Osteoblast (primary cell): ENCODE measurements around the gene LGMN. TPM values are rescaled to one million over a fixed set of nuclear protein-coding genes. Genes with fewer than 3 reads are reported as not detected.
"Not testable (repeated sequence)": the region's sequence is repeated elsewhere in the genome, so short reads cannot be mapped to it uniquely, and the experiment has no call there.

Experiments used
- DNase-seq: peaks from one replicate; pipeline ENCODE4 v3.0.0; 2011; ENCODE audit warnings: low spot score, mixed read lengths; ENCODE audit not compliant: insufficient read length; ENCODE audit errors: missing footprints
- H2AFZ ChIP-seq: 2 replicates; pipeline ENCODE4 v1.6.0; 2011; ENCODE audit warnings: mild to moderate bottlenecking, low read length
- H3K27ac ChIP-seq: 2 replicates; pipeline ENCODE4 v1.5.1; 2011; ENCODE audit warnings: mild to moderate bottlenecking, low read depth, low read length, moderate library complexity
- H3K27me3 ChIP-seq: 2 replicates; pipeline ENCODE4 v1.6.0; 2012; ENCODE audit warnings: mild to moderate bottlenecking, control low read depth, inconsistent platforms, low read length, moderate library complexity; ENCODE audit not compliant: insufficient read depth
- H3K36me3 ChIP-seq: 2 replicates; pipeline ENCODE4 v1.5.1; 2011; ENCODE audit warnings: mild to moderate bottlenecking, low read length, control low read depth, moderate library complexity; ENCODE audit not compliant: insufficient read depth
- H3K4me1 ChIP-seq: 2 replicates; pipeline ENCODE4 v1.5.1; 2011; ENCODE audit warnings: mild to moderate bottlenecking, low read length, control low read depth, moderate library complexity; ENCODE audit not compliant: insufficient read depth
- H3K4me2 ChIP-seq: 2 replicates; pipeline ENCODE4 v1.6.0; 2011; ENCODE audit warnings: mild to moderate bottlenecking, low read length; ENCODE audit not compliant: insufficient read depth
- H3K4me3 ChIP-seq: fragments of 200-600 bp; sonication (generic); 3 replicates; pipeline ENCODE4 v1.5.1; 2012; ENCODE audit warnings: mild to moderate bottlenecking, low read length, inconsistent platforms; ENCODE audit not compliant: insufficient read depth
- H3K79me2 ChIP-seq: 2 replicates; pipeline ENCODE4 v1.6.0; 2012; ENCODE audit warnings: mild to moderate bottlenecking, low read length, control low read depth, inconsistent platforms; ENCODE audit not compliant: insufficient read depth
- H3K9me3 ChIP-seq: 2 replicates; pipeline ENCODE4 v1.5.1; 2011; ENCODE audit warnings: low read depth, low read length, control low read depth
- H4K20me1 ChIP-seq: 2 replicates; pipeline ENCODE4 v1.6.0; 2012; ENCODE audit warnings: mild to moderate bottlenecking, low read length, control low read depth; ENCODE audit not compliant: insufficient read depth
- total RNA-seq: library from RNA; depleted of rRNA; stranded (reverse); fragments of >200 nt; gene quantifications from 2 replicates; pipeline ENCODE4 v1.2.3, GENCODE V29; 2012
- TF ChIP-seq, protein P1 (sequence below): IDR thresholded peaks from 2 replicates; pipeline ENCODE4 v1.5.1; 2011; ENCODE audit warnings: mild to moderate bottlenecking, low read depth, low read length, moderate library complexity; ENCODE audit errors: extremely low read depth

The LGMN gene
- total RNA-seq, 1 donor = 89.4 TPM

DNA sequence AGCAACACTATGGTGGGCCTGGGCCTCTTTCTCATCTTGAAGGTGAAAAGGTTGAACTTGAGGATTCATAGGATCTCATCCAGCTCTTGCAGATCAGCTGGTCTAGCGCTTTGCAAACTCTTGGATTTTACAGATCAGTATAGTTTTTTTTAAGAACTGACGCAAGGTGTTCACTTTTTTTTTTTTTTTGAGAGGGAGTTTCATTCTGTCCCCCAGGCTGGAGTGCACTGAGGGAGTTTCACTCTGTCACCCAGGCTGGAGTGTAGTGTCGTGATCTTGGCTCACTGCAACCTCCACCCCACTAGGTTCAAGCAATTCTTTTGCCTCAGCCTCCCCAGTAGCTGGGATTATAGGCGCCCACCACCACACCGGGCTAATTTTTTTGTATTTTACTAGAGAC lies 20.4 kb upstream of the LGMN start:
- TF ChIP-seq, protein P1, sequence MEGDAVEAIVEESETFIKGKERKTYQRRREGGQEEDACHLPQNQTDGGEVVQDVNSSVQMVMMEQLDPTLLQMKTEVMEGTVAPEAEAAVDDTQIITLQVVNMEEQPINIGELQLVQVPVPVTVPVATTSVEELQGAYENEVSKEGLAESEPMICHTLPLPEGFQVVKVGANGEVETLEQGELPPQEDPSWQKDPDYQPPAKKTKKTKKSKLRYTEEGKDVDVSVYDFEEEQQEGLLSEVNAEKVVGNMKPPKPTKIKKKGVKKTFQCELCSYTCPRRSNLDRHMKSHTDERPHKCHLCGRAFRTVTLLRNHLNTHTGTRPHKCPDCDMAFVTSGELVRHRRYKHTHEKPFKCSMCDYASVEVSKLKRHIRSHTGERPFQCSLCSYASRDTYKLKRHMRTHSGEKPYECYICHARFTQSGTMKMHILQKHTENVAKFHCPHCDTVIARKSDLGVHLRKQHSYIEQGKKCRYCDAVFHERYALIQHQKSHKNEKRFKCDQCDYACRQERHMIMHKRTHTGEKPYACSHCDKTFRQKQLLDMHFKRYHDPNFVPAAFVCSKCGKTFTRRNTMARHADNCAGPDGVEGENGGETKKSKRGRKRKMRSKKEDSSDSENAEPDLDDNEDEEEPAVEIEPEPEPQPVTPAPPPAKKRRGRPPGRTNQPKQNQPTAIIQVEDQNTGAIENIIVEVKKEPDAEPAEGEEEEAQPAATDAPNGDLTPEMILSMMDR = no peak

DNA sequence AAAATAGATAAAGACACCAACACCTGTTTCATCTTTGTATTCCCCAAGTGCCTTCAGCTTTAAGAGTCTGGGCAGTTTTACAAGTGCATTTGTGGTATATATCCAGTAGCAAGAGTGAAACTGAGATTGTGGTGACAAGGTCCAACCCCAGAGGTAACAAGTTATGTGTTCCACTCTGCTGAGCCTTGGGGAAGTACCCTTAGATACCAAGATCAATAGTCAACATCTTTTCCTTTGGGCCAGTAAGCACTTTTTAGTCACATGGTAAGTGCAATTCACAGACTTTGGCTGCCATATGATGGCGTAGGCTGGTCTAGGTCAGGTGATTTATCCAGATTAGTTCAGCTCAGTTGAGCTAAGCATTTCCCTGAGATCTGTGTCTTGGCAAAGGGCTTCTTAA lies 19.8 kb upstream of the LGMN start:
- not testable (repeated sequence) for H3K36me3 ChIP-seq, H3K9me3 ChIP-seq, H4K20me1 ChIP-seq, H3K27ac ChIP-seq, H3K79me2 ChIP-seq, H3K27me3 ChIP-seq, H3K4me2 ChIP-seq, DNase-seq, H3K4me1 ChIP-seq, H3K4me3 ChIP-seq, H2AFZ ChIP-seq

More for the DNA sequence above, 20.4 kb upstream of the LGMN start:
- Histone ChIP-seq H3K36me3 (no peaks in the 10 kb centered on the region), H4K20me1 (no peaks in the 10 kb centered on the region), H3K4me3 (no peak overlapping the region), H2AFZ (no peak overlapping the region), H3K27me3 (peaks cover 5% of the 10 kb centered on the region), H3K27ac (no peak overlapping the region), H3K9me3 (no peaks in the 10 kb centered on the region), H3K79me2 (no peaks in the 10 kb centered on the region), H3K4me1 (no peaks in the 10 kb centered on the region), H3K4me2 (no peak overlapping the region)
- DNase-seq = no peak

DNA sequence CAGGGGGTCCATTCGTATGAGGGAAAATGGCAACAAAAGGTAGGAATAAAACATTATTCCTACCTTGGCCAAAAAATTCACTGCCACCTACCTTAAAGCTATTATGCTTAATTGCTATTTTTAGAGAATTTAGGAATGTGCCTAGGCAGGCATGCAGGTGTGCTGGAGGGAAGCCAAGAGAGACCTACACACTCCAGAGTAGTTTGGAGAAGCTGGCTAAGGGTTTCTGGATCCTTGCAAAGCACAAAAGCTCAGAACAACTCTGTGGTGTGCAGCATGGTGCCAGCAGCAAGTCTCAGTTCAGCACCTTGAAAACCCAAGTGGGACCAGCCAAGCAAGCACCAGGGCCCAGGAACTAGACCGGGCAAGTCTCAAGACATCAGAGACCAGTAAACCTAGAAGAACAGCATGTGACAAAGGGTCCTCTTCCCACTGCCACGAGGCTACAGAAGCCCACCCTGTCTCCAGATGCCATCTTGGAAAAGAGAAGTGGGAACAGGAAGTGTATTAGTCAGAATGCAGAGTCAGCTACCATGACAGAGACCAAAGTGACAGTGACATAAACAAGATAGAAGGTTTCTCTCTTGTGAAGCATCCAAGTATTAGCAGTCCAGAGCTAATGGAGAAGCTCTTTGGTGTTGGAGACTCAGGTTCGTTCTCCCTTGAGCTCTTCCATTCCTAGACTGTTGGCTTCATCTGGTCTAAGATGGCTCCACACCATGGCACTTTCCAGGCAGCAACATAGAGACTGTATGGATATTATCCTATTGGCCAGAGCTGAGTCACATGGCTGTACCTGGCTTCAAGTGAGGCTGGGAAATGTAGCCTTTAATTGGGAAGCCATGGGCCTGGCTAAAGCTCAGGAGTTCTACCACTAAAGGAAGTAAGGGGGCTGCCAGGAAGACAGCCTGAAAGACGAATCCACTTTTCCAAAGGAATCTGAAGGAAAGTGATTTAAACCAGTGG lies 15.5 kb upstream of the LGMN start:
- not testable (repeated sequence) for H3K4me1 ChIP-seq, H3K4me2 ChIP-seq, H3K36me3 ChIP-seq, H3K9me3 ChIP-seq, H4K20me1 ChIP-seq, H3K79me2 ChIP-seq, H2AFZ ChIP-seq, H3K27ac ChIP-seq, H3K27me3 ChIP-seq, H3K4me3 ChIP-seq, DNase-seq

DNA sequence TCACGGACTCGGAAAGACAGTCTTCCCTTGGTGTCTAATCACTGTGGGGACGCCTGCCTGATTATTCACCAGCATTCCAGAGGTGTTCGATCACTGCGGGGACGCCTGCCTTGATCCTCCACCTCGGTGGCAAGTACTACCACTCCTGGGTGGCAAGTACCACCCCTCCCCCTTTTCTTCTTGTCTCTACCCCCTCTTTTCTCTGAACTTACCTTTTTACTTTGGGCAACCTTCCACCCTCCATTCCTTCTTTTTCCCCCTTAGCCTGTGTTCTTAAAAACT lies 12.0 kb upstream of the LGMN start:
- TF ChIP-seq, protein P1 = no peak
- H3K36me3 ChIP-seq = no peaks in the 10 kb centered on the region
- H3K4me2 ChIP-seq = no peak overlapping the region

More for the DNA sequence above, 12.0 kb upstream of the LGMN start:
- no peak overlapping the region for H3K27ac ChIP-seq
- no peaks in the 10 kb centered on the region for H4K20me1 ChIP-seq
- no peak for DNase-seq
- H3K79me2 ChIP-seq = no peaks in the 10 kb centered on the region
- no peaks in the 10 kb centered on the region for H3K9me3 ChIP-seq
- peaks cover 4% of the 10 kb centered on the region for H3K27me3 ChIP-seq
- no peak overlapping the region for H3K4me3 ChIP-seq
- H2AFZ ChIP-seq = no peak overlapping the region
- no peaks in the 10 kb centered on the region for H3K4me1 ChIP-seq
